Tibial nerve (tissue), 4 donors: ENCODE results near the gene DOC2A. TPM values are rescaled to one million over a fixed set of nuclear protein-coding genes. Genes with fewer than 3 reads are reported as not detected.

Source experiments
- DNase-seq, 2 donors: peaks; one replicate each; pipeline ENCODE4 v3.0.0-alpha.2; 2019; ENCODE audit warnings: low spot score in 2 of 2
- H3K27ac ChIP-seq, 4 donors: fragments of 200-600 bp; sonication (generic) in 3 of 4; one replicate each; pipeline ENCODE4 v1.5.1; 2017 to 2019; ENCODE audit warnings: mild to moderate bottlenecking in 1 of 4
- H3K27me3 ChIP-seq, 2 donors: fragments of 200-600 bp; sonication (generic) in 1 of 2; one replicate each; pipeline versions ENCODE4 v1.5.1 to v1.6.0; 2017 to 2019
- H3K36me3 ChIP-seq, 3 donors: fragments of 200-600 bp; sonication (generic); one replicate each; pipeline ENCODE4 v1.5.1; 2018 to 2019
- H3K4me1 ChIP-seq, 4 donors: fragments of 200-600 bp; sonication (generic) in 3 of 4; one replicate each; pipeline ENCODE4 v1.5.1; 2017 to 2019
- H3K4me3 ChIP-seq, 4 donors: fragments of 200-600 bp; sonication (generic) in 3 of 4; one replicate each; pipeline ENCODE4 v1.5.1; 2017 to 2019; ENCODE audit warnings: mild to moderate bottlenecking in 1 of 4, moderate library complexity in 1 of 4
- H3K9me3 ChIP-seq, 4 donors: fragments of 200-600 bp; sonication (generic) in 3 of 4; one replicate each; pipeline ENCODE4 v1.5.1; 2017 to 2019
- EP300 ChIP-seq, 2 donors: sonication (generic); formaldehyde crosslinking; IDR thresholded peaks; one replicate each; pipeline ENCODE4 v1.6.1; 2017; ENCODE audit warnings: antibody characterized with exemption in 2 of 2, mild to moderate bottlenecking in 1 of 2
- POLR2A ChIP-seq, 2 donors: fragments of 450-650 bp; IDR thresholded peaks; one replicate each; pipeline ENCODE4 v1.6.1; 2017; ENCODE audit warnings: antibody characterized with exemption in 2 of 2, mild to moderate bottlenecking in 2 of 2, moderate library complexity in 2 of 2
- WGBS, 2 donors: methylation state at CpG; one replicate each; pipeline ENCODE4 v1.1.5; 2018; 5-methylcytosine and 5-hydroxymethylcytosine counted together
- total RNA-seq, 4 donors: library from RNA; depleted of rRNA; stranded (reverse); fragments of >200 nt; gene quantifications; one replicate each; pipeline ENCODE4 v1.1.0, GENCODE V29; 2016
- TF ChIP-seq, protein P1 (sequence below), 5 experiments: fragments of 200-600 bp in 3 of 5; fragments of 450-650 bp in 2 of 5; sonication (generic) in 3 of 5; IDR thresholded peaks; one replicate each; pipeline ENCODE4 v1.5.1; 2016 to 2019; ENCODE audit warnings: antibody characterized with exemption in 5 of 5, mild to moderate bottlenecking in 3 of 5, moderate library complexity in 2 of 5

The DOC2A gene
- total RNA-seq, 4 donors from 2014 or later: 0.44 to 4.2 (median 1.7) TPM

GRCh38 chr16:30002614-30003346 is 8.0 kb downstream of the DOC2A start:
- DNase-seq: no peak
- 81 to 83% methylated on average over 19 of the region's 19 CpGs for WGBS, 2 donors
- Histone ChIP-seq H3K27ac (no peak overlapping the region), H3K4me1 (peaks cover 0 to 13% (median 0%) of the 10 kb centered on the region in 4 donors), H3K36me3 (peaks cover 0 to 82% (median 3%) of the 10 kb centered on the region in 3 donors), H3K4me3 (no peak overlapping the region), H3K27me3 (no peaks in the 10 kb centered on the region), H3K9me3 (no peaks in the 10 kb centered on the region)
- TF ChIP-seq, protein P1, sequence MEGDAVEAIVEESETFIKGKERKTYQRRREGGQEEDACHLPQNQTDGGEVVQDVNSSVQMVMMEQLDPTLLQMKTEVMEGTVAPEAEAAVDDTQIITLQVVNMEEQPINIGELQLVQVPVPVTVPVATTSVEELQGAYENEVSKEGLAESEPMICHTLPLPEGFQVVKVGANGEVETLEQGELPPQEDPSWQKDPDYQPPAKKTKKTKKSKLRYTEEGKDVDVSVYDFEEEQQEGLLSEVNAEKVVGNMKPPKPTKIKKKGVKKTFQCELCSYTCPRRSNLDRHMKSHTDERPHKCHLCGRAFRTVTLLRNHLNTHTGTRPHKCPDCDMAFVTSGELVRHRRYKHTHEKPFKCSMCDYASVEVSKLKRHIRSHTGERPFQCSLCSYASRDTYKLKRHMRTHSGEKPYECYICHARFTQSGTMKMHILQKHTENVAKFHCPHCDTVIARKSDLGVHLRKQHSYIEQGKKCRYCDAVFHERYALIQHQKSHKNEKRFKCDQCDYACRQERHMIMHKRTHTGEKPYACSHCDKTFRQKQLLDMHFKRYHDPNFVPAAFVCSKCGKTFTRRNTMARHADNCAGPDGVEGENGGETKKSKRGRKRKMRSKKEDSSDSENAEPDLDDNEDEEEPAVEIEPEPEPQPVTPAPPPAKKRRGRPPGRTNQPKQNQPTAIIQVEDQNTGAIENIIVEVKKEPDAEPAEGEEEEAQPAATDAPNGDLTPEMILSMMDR (IDR thresholded peaks at IDR 0.05): no peak
- no peak for TF ChIP-seq EP300 (IDR thresholded peaks at IDR 0.05)
- no peak for TF ChIP-seq POLR2A (IDR thresholded peaks at IDR 0.05)

- H3K9me3 ChIP-seq: no peaks in the 10 kb centered on the region
- WGBS, 2 donors: 76 to 79% methylated on average over 33 of the region's 33 CpGs
- H3K36me3 ChIP-seq: peaks cover 0 to 76% (median 3%) of the 10 kb centered on the region in 3 donors
- H3K4me3 ChIP-seq: no peak overlapping the region
- no peak for DNase-seq
- TF ChIP-seq POLR2A (IDR thresholded peaks at IDR 0.05) (no peak), EP300 (IDR thresholded peaks at IDR 0.05) (no peak)
- TF ChIP-seq, protein P1 (IDR thresholded peaks at IDR 0.05): no peak
- H3K27ac ChIP-seq: no peak overlapping the region
- peaks cover 0 to 28% (median 4%) of the 10 kb centered on the region in 4 donors for H3K4me1 ChIP-seq
- no peaks in the 10 kb centered on the region for H3K27me3 ChIP-seq
Measured at GRCh38 chr16:30000735-30001631, 9.8 kb downstream of the DOC2A start.

DNA sequence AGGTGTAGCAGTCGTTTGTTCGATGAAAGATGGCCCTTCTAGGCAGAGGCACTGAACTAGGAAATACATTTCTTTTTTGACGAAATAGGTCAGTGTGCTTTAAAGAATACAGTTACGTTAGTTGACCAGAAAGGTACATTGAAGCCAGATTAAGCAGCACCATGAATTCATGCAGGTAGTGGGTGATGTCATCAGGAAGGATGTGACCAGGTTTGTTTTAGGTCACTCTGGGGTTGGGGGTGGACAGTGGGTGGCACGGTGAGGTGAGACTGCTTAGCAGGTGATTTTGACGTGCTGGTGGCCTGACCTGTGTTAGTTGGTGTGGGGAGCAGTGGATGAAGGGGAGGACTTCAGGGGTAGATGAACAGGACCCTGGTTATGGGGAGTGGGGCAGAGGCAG is 11.2 kb downstream of the DOC2A start:
- Histone ChIP-seq H3K36me3 (peaks cover 0 to 68% (median 3%) of the 10 kb centered on the region in 3 donors), H3K4me3 (no peak overlapping the region), H3K9me3 (no peaks in the 10 kb centered on the region), H3K27me3 (no peaks in the 10 kb centered on the region), H3K27ac (no peak overlapping the region), H3K4me1 (peaks cover 0 to 21% (median 8%) of the 10 kb centered on the region in 4 donors)
- DNase-seq: no peak
- WGBS, 2 donors: 85 to 89% methylated on average over 6 of the region's 6 CpGs
- TF ChIP-seq, protein P1 (IDR thresholded peaks at IDR 0.05): no peak
- TF ChIP-seq POLR2A (IDR thresholded peaks at IDR 0.05) (no peak), EP300 (IDR thresholded peaks at IDR 0.05) (no peak)

DNA sequence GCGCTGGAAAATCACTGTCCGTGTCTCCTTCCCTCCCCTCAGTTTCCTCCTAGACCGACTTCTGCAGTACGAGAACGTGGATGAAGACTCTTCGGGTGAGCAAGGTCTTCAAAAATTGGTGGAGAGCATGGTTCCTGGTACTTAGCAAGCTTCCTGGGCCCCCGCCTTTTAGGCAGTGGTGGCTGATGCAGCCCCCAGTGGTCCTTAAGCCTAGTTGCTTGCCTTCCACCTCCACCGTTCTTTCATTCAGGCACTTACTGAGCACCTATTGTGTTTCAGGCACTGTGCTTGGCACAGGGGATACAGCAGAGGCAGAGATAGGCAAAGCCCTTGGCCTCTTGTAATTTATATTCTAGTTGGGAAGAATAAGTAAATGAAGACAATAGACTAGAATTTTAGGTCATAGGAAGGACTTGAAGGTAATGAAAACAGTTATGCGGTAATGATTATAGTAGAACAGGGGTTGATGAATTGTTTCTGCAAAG is 14.0 kb downstream of the DOC2A start:
- Histone ChIP-seq H3K27me3 (no peaks in the 10 kb centered on the region), H3K9me3 (no peaks in the 10 kb centered on the region), H3K27ac (peak overlapping the region in 2 of 4 donors; percentile 98 to 100), H3K36me3 (peaks cover 5 to 64% (median 6%) of the 10 kb centered on the region in 3 donors), H3K4me1 (peaks cover 0 to 30% (median 13%) of the 10 kb centered on the region in 4 donors), H3K4me3 (peak overlapping the region; percentile 78 to 97 (median 82))
- DNase-seq: no peak
- WGBS, 2 donors: 18 to 22% methylated on average over 9 of the region's 9 CpGs
- TF ChIP-seq EP300 (IDR thresholded peaks at IDR 0.05) (no peak), POLR2A (IDR thresholded peaks at IDR 0.05) (no peak)
- TF ChIP-seq, protein P1 (IDR thresholded peaks at IDR 0.05): no peak
